ENCODE measurements around the gene BANK1.
A peak's percentile ranks its signal among the peaks of the same experiment; 100 is the strongest.

The BANK1 gene

GRCh38 chr4:101806914-101807313, 16.4 kb downstream of the BANK1 start:
- Histone ChIP-seq H3K9ac (ENCODE audit: low read length in 5 of 5) (no peak overlapping the region), H3K9me3 (ENCODE audit: control insufficient read depth in 5 of 5, low read length in 5 of 5) (no peaks in the 10 kb centered on the region), H3K4me3 (ENCODE audit: low read depth in 1 of 5, low read length in 5 of 5) (peak overlapping the region in 1 of 5 donors; percentile 19), H3K27me3 (ENCODE audit: control insufficient read depth in 5 of 5, insufficient read depth in 4 of 5, low read length in 5 of 5) (no peaks in the 10 kb centered on the region), H3K36me3 (ENCODE audit: control insufficient read depth in 5 of 5, insufficient read depth in 5 of 5, low read length in 5 of 5) (no peaks in the 10 kb centered on the region), H3K4me1 (ENCODE audit: control insufficient read depth in 5 of 5, insufficient read depth in 5 of 5, low read length in 5 of 5) (peaks cover 0 to 4% (median 3%) of the 10 kb centered on the region in 5 donors), H3K27ac (ENCODE audit: low read depth, low read length) (no peak overlapping the region)

- H3K4me3 ChIP-seq (ENCODE audit: low read depth in 1 of 5, low read length in 5 of 5), result peak overlapping the region in 1 of 5 donors; percentile 19
- H3K27me3 ChIP-seq (ENCODE audit: control insufficient read depth in 5 of 5, insufficient read depth in 4 of 5, low read length in 5 of 5), result no peaks in the 10 kb centered on the region
- no peak overlapping the region for H3K27ac ChIP-seq (ENCODE audit: low read depth, low read length)
- no peak overlapping the region for H3K9ac ChIP-seq (ENCODE audit: low read length in 5 of 5)
- H3K9me3 ChIP-seq (ENCODE audit: control insufficient read depth in 5 of 5, low read length in 5 of 5), result no peaks in the 10 kb centered on the region
- H3K4me1 ChIP-seq (ENCODE audit: control insufficient read depth in 5 of 5, insufficient read depth in 5 of 5, low read length in 5 of 5), result peaks cover 0 to 4% (median 3%) of the 10 kb centered on the region in 5 donors
- no peaks in the 10 kb centered on the region for H3K36me3 ChIP-seq (ENCODE audit: control insufficient read depth in 5 of 5, insufficient read depth in 5 of 5, low read length in 5 of 5)
Observed at GRCh38 chr4:101807351-101807750, 16.8 kb downstream of the BANK1 start.

- Histone ChIP-seq H3K36me3 (ENCODE audit: control insufficient read depth in 5 of 5, insufficient read depth in 5 of 5, low read length in 5 of 5) (no peaks in the 10 kb centered on the region), H3K27ac (ENCODE audit: low read depth, low read length) (no peak overlapping the region), H3K4me3 (ENCODE audit: low read depth in 1 of 5, low read length in 5 of 5) (no peak overlapping the region), H3K9me3 (ENCODE audit: control insufficient read depth in 5 of 5, low read length in 5 of 5) (no peaks in the 10 kb centered on the region), H3K4me1 (ENCODE audit: control insufficient read depth in 5 of 5, insufficient read depth in 5 of 5, low read length in 5 of 5) (no peaks in the 10 kb centered on the region), H3K9ac (ENCODE audit: low read length in 5 of 5) (no peak overlapping the region), H3K27me3 (ENCODE audit: control insufficient read depth in 5 of 5, insufficient read depth in 4 of 5, low read length in 5 of 5) (no peaks in the 10 kb centered on the region)
Observed at GRCh38 chr4:101813604-101814003, 23.1 kb downstream of the BANK1 start.

- H3K4me3 ChIP-seq (ENCODE audit: low read depth in 1 of 5, low read length in 5 of 5), result no peak overlapping the region
- no peaks in the 10 kb centered on the region for H3K27me3 ChIP-seq (ENCODE audit: control insufficient read depth in 5 of 5, insufficient read depth in 4 of 5, low read length in 5 of 5)
- no peaks in the 10 kb centered on the region for H3K9me3 ChIP-seq (ENCODE audit: control insufficient read depth in 5 of 5, low read length in 5 of 5)
- no peaks in the 10 kb centered on the region for H3K36me3 ChIP-seq (ENCODE audit: control insufficient read depth in 5 of 5, insufficient read depth in 5 of 5, low read length in 5 of 5)
- H3K27ac ChIP-seq (ENCODE audit: low read depth, low read length), result no peak overlapping the region
- no peak overlapping the region for H3K9ac ChIP-seq (ENCODE audit: low read length in 5 of 5)
- no peaks in the 10 kb centered on the region for H3K4me1 ChIP-seq (ENCODE audit: control insufficient read depth in 5 of 5, insufficient read depth in 5 of 5, low read length in 5 of 5)
Observed at GRCh38 chr4:101818362-101818761, 27.8 kb downstream of the BANK1 start.

GRCh38 chr4:101823864-101824263, 33.3 kb downstream of the BANK1 start:
- Histone ChIP-seq H3K4me3 (ENCODE audit: low read depth in 1 of 5, low read length in 5 of 5) (no peak overlapping the region), H3K9me3 (ENCODE audit: control insufficient read depth in 5 of 5, low read length in 5 of 5) (no peaks in the 10 kb centered on the region), H3K27me3 (ENCODE audit: control insufficient read depth in 5 of 5, insufficient read depth in 4 of 5, low read length in 5 of 5) (no peaks in the 10 kb centered on the region), H3K36me3 (ENCODE audit: control insufficient read depth in 5 of 5, insufficient read depth in 5 of 5, low read length in 5 of 5) (no peaks in the 10 kb centered on the region), H3K27ac (ENCODE audit: low read depth, low read length) (no peak overlapping the region), H3K9ac (ENCODE audit: low read length in 5 of 5) (no peak overlapping the region), H3K4me1 (ENCODE audit: control insufficient read depth in 5 of 5, insufficient read depth in 5 of 5, low read length in 5 of 5) (no peaks in the 10 kb centered on the region)

- no peaks in the 10 kb centered on the region for H3K4me1 ChIP-seq (ENCODE audit: control insufficient read depth in 5 of 5, insufficient read depth in 5 of 5, low read length in 5 of 5)
- no peaks in the 10 kb centered on the region for H3K36me3 ChIP-seq (ENCODE audit: control insufficient read depth in 5 of 5, insufficient read depth in 5 of 5, low read length in 5 of 5)
- no peak overlapping the region for H3K4me3 ChIP-seq (ENCODE audit: low read depth in 1 of 5, low read length in 5 of 5)
- no peak overlapping the region for H3K9ac ChIP-seq (ENCODE audit: low read length in 5 of 5)
- no peaks in the 10 kb centered on the region for H3K9me3 ChIP-seq (ENCODE audit: control insufficient read depth in 5 of 5, low read length in 5 of 5)
- H3K27ac ChIP-seq (ENCODE audit: low read depth, low read length), result no peak overlapping the region
- H3K27me3 ChIP-seq (ENCODE audit: control insufficient read depth in 5 of 5, insufficient read depth in 4 of 5, low read length in 5 of 5), result no peaks in the 10 kb centered on the region
Observed at GRCh38 chr4:101824500-101824899, 34.0 kb downstream of the BANK1 start.

- H3K9ac ChIP-seq (ENCODE audit: low read length in 5 of 5), result no peak overlapping the region
- H3K4me3 ChIP-seq (ENCODE audit: low read depth in 1 of 5, low read length in 5 of 5), result no peak overlapping the region
- H3K9me3 ChIP-seq (ENCODE audit: control insufficient read depth in 5 of 5, low read length in 5 of 5), result no peaks in the 10 kb centered on the region
- H3K27ac ChIP-seq (ENCODE audit: low read depth, low read length), result no peak overlapping the region
- H3K27me3 ChIP-seq (ENCODE audit: control insufficient read depth in 5 of 5, insufficient read depth in 4 of 5, low read length in 5 of 5), result no peaks in the 10 kb centered on the region
- no peaks in the 10 kb centered on the region for H3K4me1 ChIP-seq (ENCODE audit: control insufficient read depth in 5 of 5, insufficient read depth in 5 of 5, low read length in 5 of 5)
- no peaks in the 10 kb centered on the region for H3K36me3 ChIP-seq (ENCODE audit: control insufficient read depth in 5 of 5, insufficient read depth in 5 of 5, low read length in 5 of 5)
Observed at GRCh38 chr4:101825953-101826352, 35.4 kb downstream of the BANK1 start.

GRCh38 chr4:101831816-101832215, 41.3 kb downstream of the BANK1 start:
- H3K9ac ChIP-seq (ENCODE audit: low read length in 5 of 5), result no peak overlapping the region
- peaks cover 0 to 15% (median 7%) of the 10 kb centered on the region in 5 donors for H3K4me1 ChIP-seq (ENCODE audit: control insufficient read depth in 5 of 5, insufficient read depth in 5 of 5, low read length in 5 of 5)
- H3K9me3 ChIP-seq (ENCODE audit: control insufficient read depth in 5 of 5, low read length in 5 of 5), result no peaks in the 10 kb centered on the region
- no peaks in the 10 kb centered on the region for H3K27me3 ChIP-seq (ENCODE audit: control insufficient read depth in 5 of 5, insufficient read depth in 4 of 5, low read length in 5 of 5)
- H3K36me3 ChIP-seq (ENCODE audit: control insufficient read depth in 5 of 5, insufficient read depth in 5 of 5, low read length in 5 of 5), result no peaks in the 10 kb centered on the region
- H3K4me3 ChIP-seq (ENCODE audit: low read depth in 1 of 5, low read length in 5 of 5), result no peak overlapping the region
- H3K27ac ChIP-seq (ENCODE audit: low read depth, low read length), result no peak overlapping the region

GRCh38 chr4:101833480-101833879, 43.0 kb downstream of the BANK1 start:
- H3K36me3 ChIP-seq (ENCODE audit: control insufficient read depth in 5 of 5, insufficient read depth in 5 of 5, low read length in 5 of 5), result no peaks in the 10 kb centered on the region
- H3K9ac ChIP-seq (ENCODE audit: low read length in 5 of 5), result no peak overlapping the region
- H3K27me3 ChIP-seq (ENCODE audit: control insufficient read depth in 5 of 5, insufficient read depth in 4 of 5, low read length in 5 of 5), result no peaks in the 10 kb centered on the region
- no peaks in the 10 kb centered on the region for H3K9me3 ChIP-seq (ENCODE audit: control insufficient read depth in 5 of 5, low read length in 5 of 5)
- H3K4me3 ChIP-seq (ENCODE audit: low read depth in 1 of 5, low read length in 5 of 5), result no peak overlapping the region
- peaks cover 0 to 15% (median 7%) of the 10 kb centered on the region in 5 donors for H3K4me1 ChIP-seq (ENCODE audit: control insufficient read depth in 5 of 5, insufficient read depth in 5 of 5, low read length in 5 of 5)
- H3K27ac ChIP-seq (ENCODE audit: low read depth, low read length), result no peak overlapping the region

GRCh38 chr4:101835121-101835904, 44.8 kb downstream of the BANK1 start:
- H3K27ac ChIP-seq (ENCODE audit: low read depth, low read length), result peak overlapping the region; percentile 3
- no peaks in the 10 kb centered on the region for H3K27me3 ChIP-seq (ENCODE audit: control insufficient read depth in 5 of 5, insufficient read depth in 4 of 5, low read length in 5 of 5)
- peaks cover 0 to 15% (median 7%) of the 10 kb centered on the region in 5 donors for H3K4me1 ChIP-seq (ENCODE audit: control insufficient read depth in 5 of 5, insufficient read depth in 5 of 5, low read length in 5 of 5)
- H3K9ac ChIP-seq (ENCODE audit: low read length in 5 of 5), result no peak overlapping the region
- H3K36me3 ChIP-seq (ENCODE audit: control insufficient read depth in 5 of 5, insufficient read depth in 5 of 5, low read length in 5 of 5), result no peaks in the 10 kb centered on the region
- peak overlapping the region in 2 of 5 donors; percentile 17 to 29 for H3K4me3 ChIP-seq (ENCODE audit: low read depth in 1 of 5, low read length in 5 of 5)
- H3K9me3 ChIP-seq (ENCODE audit: control insufficient read depth in 5 of 5, low read length in 5 of 5), result no peaks in the 10 kb centered on the region

Data from subcutaneous abdominal adipose tissue (tissue), 5 donors.